Measurements from ENCODE around the gene PTER.

DNA sequence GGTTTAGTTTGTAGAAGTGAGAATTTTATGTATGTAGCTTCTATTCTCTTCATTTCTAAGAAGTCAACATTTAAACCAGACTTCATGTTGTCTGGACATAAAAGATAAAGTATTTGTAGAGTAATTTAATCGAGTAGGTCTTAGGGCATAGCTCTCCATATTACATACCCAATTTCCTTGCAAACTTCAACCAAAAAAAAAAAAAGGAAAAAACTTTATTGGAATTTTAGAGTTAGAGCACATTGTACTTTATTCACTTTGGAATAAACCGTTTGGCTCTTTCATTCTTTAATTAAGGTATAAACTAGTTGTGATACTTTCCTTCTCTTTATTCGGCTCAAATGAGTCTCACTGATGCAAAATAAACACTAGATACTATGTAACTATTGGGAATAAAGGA lies 36.0 kb downstream of the PTER start:
- no peak for TF ChIP-seq POLR2AphosphoS5 (IDR thresholded peaks at IDR 0.05)
- TF ChIP-seq, protein P1, sequence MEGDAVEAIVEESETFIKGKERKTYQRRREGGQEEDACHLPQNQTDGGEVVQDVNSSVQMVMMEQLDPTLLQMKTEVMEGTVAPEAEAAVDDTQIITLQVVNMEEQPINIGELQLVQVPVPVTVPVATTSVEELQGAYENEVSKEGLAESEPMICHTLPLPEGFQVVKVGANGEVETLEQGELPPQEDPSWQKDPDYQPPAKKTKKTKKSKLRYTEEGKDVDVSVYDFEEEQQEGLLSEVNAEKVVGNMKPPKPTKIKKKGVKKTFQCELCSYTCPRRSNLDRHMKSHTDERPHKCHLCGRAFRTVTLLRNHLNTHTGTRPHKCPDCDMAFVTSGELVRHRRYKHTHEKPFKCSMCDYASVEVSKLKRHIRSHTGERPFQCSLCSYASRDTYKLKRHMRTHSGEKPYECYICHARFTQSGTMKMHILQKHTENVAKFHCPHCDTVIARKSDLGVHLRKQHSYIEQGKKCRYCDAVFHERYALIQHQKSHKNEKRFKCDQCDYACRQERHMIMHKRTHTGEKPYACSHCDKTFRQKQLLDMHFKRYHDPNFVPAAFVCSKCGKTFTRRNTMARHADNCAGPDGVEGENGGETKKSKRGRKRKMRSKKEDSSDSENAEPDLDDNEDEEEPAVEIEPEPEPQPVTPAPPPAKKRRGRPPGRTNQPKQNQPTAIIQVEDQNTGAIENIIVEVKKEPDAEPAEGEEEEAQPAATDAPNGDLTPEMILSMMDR (IDR thresholded peaks at IDR 0.05), result no peak
- TF ChIP-seq POLR2A (IDR thresholded peaks at IDR 0.05), result no peak

Data from upper lobe of left lung (tissue), 4 donors.